GM18498 (cell line): ENCODE measurements around the gene KCNQ2.

Experiments
- ATAC-seq: cut with Tn5 transposase; IDR thresholded peaks from one replicate; pipeline ENCODE4 v1.9.1; 2021; ENCODE audit warnings: mild to moderate bottlenecking, moderate library complexity; ENCODE audit not compliant: unreplicated experiment

The KCNQ2 gene

DNA sequence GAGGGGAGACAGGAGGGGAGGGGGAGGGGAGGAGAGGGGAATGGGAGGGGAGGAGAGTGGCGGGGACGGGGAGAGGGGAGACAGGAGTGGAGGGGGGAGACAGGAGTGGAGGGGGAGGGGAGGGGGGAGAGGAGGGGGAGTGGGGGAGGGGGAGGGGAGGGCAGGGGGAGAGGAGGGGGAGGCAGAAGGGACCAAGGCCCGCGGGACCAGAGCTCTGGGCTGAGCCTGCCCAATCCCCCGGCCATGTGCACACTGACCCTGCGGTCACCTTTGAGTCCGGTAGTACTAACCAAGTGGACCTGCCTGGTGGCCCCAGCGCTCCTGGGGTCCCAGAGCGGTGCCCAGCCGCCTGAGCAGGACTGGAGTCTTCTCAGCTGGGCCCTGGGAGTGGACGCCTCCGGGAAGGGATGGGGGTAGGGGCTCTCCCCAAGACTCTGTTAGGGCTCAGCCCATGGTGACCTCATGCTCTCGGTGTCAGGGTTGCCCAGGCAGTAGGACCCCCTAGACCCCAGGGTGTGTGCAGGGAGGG lies 471 bp upstream of the KCNQ2 start:
- no peak for ATAC-seq

DNA sequence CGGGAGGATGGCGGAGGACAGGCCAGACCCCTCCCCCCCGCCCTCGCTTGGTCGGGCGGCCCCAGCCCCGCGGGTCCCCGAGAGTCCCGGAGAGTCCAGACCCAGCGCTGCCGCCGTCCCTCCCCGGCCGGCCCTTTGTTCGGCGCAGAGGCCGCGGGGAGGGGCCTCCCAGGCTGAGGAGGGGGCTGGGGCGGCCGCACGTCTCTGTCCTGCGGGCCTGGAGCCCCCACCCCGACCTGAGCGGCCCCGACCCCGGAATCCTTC lies 806 bp downstream of the KCNQ2 start:
- ATAC-seq = no peak

DNA sequence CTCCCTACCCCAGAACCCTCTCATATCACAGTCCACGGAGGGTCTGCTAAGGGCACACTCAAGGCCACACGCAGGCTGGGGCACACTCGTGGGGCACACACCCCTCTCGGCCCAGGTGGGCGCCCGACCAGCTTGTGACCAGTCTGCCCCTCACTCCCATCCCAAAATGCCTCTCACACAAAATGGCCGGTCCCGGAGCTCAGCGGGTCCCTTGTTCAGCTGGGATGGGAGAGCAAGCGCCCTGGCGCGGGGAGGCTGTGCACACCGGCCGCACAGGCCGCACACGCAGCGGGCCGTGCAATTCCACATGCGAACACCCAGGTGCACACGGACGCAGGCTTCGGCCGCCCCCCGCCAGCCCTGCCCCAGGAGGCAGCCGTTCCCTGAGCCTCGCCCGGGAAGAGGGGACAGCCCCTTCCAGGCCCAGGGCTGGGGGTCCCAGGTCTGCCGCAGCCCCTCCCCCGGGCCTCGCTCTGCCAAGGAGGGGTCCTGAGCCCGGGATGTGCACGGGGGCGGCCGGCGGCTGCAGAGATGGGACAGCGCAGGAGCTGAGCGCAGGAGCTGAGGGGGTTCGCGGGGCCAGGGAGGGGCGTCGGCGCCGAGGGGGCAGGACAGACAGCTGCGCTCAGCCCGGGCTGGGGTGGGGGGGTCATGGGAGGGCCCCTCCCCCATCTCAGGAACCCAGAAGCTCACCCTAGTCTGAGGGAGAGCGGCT lies 1.3 kb downstream of the KCNQ2 start:
- no peak for ATAC-seq

DNA sequence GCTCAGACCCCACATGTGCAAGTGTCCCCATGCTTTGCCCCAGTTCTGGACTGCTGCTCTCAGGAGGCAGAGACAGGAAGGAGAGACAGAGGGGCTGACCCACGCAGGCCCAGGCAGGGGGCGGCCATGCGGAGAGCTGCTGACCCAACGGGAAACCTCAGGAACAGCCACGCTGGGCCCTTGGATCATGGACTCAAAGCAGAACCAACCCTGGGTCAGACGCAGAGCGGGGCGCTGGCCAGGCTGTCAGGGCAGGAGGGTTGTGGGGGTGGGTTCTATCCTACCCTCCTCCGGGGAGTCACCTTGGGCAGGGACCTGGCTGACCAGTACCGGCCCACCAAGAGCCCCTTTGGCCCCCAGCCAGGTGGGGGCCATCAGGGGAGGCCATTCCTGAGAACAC lies 2.0 kb downstream of the KCNQ2 start:
- no peak for ATAC-seq

DNA sequence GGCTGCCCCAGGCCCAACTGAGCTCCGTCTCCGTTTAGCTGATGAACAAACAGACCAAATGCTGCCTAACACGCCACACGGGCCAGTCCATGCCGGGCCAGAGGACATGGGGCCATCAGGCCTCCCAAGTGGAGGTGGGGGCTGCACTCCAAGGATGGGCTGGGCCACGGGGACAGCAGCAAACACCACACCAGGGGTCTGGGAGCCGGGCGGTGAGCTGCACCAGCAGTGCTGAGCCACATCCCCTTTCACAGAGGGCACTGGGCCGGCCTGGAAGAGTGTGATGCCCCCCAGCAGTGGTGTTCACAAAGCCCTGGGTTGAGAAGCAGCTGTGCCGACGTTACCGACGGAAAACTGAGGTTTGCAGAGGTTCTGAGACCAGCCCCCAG lies 2.7 kb downstream of the KCNQ2 start:
- no peak for ATAC-seq

DNA sequence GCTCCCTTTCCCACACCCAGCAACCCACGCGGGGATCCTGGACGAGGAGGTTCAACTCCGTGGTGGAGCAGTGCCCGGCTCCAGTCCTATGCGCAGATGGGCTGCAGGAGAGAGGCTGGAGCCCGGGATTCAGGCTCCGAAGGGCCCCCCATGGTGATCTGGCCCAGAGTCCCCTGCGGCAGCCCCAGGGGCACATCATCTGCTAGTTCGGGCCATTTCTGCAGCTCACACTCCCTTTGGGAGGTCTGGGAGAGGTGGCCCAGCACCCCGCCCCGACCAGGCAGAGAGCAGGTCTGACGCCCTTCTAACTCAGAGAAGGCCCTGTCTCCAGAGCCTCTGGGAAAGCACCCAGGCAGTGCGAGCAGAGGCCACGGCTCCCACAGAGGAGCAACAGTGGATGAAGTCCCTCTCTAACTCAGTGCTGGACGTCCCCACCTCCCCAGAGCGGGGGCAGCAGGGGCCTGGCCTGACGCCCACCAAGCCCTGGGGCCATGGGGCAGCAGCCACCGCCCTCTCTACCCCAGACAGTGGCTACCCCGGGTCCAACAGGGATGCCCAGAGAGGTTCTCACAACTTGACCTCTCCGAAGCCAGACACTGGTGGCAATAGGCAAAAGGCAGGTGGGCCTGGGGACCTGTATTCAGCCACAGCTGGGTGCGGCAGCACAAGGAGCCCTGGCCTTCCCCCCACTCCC lies 3.3 kb downstream of the KCNQ2 start:
- no peak for ATAC-seq

DNA sequence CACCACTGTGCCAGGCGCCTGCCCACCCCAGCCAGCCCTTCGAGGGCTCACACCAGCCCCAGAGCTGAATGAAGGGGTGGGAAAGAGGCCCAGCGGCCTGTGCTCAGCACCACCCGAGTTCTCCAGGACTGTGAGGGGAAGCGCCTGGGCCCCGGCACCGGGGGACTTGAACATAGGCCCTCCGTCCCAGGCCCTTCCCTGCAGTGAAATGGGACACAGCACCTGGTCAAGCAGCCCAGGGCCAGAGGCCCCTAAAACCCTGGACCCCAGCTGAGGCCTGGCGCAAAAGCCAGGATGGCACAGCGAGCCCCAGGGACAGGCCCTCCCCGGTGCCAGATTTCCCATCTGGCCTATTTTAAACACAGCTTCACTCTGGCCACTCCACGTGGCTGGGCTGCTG lies 4.0 kb downstream of the KCNQ2 start:
- no peak for ATAC-seq

DNA sequence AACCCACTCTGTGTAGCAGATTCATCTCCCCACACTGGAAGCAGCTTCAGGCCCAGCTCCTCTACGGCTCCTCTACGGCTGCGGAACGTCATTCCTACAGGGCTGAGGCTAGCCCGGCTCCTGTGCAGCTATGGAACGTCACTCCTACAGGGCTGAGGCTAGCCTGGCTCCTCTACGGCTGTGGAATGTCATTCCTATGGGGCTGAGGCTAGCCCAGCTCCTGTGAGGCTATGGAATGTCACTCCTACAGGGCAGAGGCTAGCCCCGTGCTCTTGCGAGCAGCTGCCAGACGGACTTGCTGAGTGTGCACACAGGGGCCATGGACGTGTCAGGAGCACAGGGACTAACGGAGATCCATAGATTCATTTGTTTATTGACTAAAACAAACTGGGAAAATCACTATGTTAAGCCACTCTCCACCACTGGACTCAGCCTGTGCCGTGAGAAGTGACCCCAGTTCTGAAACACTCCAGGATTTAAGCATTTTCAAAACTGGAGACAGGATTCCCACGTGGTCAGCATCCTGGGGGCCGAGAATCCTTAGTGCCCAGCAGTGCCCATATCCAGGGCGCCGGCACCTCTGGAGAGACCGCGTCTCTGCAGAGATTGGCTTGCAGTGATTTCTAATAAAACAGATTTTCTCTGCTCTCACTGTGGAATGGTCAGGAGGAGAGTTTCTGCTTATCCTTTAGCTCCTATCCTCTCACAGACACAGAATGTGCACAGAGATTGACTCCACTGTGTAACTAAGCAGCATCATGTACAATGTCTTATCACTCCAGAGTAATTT lies 5.0 kb downstream of the KCNQ2 start:
- no peak for ATAC-seq

DNA sequence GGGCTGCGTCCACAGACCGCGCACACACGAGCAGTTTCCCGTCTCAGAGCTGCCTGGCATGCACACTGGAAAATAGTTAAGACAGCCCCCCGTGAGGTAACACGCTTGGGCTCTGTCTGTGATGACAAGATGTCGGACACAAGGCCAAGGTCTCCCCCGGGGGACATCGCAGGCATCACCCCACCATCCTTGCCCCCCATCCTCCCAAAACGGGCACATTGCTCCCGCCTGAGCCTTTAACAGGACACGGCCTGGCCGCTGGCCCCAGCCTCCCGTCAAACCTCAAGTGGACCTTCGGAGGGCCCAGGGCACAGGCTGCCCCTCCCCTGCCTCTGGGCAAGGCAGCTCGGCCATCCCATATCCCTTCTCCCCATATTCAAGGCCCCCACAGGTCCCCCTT lies 5.6 kb downstream of the KCNQ2 start:
- ATAC-seq = no peak

DNA sequence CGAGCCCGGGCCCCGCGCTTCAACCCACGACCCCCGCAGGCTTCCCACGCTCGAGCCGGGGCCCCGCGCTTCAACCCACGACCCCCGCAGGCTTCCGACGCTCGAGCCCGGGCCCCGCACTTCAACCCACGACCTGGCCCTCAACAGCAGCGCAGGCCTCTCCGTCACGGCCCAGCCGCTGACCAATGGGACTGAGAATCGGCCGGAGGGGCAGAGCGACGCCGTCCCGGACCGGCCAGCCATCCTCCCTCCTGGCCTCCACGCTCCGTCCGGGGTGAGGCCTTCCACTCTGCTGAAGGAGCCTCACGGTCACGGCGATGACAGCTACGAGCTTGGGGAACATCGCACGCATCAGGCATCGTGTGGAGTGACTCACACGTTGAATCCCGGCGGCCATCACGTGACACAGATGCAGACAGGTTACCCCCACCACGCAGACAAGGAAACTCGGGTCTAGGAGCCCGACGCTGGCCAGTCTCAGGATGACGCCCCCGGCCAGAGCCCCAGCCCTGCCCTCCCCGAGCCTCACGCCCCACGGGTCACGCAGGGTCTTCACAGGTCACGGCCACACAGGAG lies 6.1 kb downstream of the KCNQ2 start:
- ATAC-seq = no peak

DNA sequence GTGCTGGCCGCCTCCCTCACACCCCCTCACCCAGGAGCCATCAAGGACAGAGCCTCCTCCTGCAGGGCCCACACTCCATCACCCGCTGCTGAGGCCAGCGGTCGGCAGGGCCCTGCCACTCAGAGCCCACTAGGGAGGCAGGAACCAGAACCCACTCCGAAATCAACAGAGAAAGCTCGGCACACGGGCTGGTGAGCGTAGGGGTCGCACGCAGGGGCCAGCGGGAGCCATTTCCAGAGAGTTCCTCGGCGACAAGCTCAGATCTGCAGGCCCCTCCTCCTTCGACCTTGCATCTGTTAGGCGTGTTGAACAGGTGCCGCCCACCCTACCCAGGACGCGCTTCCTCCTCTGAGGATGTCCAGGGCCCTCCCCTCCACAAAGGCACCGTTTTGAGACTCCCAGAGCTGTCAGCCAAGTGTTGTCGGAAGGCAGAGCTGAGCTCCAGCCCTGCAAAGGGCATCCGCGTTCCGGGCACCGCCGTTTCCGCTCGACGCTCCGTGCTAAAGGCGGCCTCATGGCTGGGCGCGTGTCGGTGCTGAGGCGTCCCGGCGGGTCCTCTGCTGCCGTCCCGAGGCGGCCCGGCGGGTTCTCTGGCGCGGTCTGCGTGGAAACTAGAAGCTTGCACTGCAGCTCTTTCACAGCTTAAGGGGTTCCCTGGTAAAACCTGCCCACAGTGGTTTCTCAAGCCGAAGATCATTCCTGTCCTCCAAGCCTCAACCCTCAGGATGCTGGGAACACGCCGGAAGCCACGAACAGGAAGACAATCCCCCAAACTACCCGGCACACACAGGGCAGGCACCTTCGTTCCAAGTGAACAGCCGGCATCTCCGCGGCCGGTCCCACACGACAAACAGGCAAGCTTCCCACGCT lies 6.8 kb downstream of the KCNQ2 start:
- ATAC-seq = no peak

DNA sequence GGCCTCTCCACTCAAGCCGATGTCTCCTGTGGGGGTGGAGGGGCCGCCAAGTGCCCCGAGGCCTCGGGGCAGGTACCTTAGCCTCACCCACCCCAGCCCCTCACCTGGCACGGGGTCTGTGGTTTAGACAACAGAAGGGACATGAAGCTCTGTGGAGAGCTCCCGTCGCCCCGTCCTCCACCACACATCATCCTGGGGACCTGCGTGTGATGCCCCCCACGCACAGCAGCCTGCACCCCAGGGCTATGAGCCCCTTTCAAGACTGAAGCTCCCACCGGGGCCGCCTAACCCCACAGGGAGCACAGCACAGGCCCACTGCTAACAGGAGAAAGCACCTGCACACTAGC lies 8.2 kb downstream of the KCNQ2 start:
- no peak for ATAC-seq

DNA sequence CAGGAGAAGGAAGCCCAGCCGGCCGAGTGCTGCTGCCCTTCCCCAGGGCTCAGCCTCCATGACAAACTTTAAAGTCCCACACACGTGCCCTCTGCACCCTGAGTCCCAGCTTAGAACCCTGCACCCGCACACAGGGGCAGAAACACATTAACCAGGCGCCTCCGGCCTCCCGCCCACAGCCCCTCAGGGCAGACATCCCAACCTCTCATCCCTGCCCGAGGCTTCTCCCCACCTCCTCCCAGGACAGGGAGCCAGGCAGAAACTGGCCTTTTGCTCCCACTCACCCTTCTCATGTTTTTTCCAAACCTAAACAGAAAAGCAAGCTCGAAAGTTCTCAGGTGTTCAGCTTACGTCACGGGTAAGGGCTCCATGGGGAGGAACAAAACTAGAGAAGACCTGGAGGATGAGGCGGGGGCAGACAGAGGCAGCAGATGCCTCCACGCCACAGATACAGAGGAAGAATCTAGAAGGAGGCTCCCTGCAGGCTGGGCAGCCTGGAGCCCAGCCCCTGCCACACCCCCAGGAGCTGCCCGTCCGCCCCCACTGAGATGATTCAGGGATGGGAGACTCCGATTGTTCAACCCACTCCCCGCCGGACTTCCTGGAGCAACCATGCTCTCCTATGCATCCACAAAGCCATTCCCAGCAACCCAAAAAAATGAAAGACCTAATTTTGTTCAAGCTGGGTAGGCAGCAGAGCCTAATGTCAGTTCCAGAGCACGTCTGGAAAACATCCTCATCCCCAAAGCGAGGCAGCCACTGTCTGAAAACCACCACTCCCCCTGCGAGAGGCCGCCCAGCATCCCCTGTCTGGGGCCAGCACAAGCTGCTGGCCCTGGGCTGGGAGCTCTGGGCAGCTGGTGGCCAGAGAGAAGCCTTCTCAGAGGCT lies 8.8 kb downstream of the KCNQ2 start:
- no peak for ATAC-seq

DNA sequence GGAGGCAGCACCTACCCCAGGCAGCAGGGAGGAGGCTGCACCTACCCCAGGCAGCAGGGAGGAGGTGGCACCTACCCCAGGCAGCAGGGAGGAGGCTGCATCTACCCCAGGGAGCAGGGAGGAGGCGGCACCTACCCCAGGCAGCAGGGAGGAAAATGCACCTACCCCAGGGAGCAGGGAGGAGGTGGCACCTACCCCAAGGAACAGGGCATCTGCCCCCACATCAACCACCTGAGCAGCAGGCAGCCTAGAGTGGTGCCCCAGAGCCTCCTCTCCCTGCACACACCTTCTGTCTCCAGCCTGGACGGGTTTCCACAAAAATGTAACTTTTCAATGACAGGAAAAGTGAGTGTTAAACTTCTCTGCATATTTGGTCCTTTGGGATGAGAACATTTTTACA lies 10.2 kb downstream of the KCNQ2 start:
- ATAC-seq = no peak

DNA sequence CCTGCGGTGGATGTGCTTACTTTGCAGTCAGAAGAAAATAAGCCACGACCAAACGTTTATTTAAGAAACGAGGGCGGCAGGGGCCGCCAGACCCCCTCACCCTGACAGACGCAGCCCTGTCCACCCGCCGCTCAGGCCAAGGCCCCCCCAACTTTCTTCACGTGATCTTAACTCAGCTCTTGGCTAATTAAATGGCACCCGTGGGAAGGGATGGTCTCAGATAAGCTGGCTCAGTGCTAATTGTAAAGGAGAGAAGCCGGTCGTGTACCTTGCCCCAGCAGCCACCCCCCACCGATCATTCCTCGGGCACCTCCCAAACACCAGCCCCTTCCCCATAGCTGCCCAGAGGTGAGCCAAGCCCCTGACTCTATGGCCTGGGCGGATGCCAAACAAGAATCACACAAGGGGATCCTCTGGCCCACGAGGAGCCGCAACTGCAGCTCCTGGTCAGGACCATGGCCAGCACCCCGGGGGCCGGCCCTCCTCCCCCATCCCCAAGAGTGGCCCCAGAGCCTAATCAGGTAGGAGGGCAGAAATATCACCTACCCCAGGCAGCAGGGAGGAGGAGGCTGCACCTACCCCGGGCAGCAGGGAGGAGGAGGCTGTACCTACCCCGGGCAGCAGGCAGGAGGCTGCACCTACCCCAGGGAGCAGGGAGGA lies 11.2 kb downstream of the KCNQ2 start:
- ATAC-seq = no peak

DNA sequence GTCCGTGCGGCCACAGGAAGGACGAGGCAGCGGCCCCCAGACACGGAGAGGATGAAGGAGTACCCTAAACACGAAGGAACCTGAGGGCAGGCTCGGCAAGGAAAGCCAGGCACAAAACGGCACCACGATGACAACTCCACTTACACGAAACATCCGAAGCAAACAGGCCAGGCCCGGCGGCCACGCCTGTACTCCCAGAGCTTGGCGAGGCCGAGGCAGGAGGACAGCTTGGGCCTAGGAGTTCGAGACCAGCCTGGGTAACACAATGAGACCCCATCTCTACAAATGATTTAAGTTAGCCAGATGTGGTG lies 13.4 kb downstream of the KCNQ2 start:
- no peak for ATAC-seq

DNA sequence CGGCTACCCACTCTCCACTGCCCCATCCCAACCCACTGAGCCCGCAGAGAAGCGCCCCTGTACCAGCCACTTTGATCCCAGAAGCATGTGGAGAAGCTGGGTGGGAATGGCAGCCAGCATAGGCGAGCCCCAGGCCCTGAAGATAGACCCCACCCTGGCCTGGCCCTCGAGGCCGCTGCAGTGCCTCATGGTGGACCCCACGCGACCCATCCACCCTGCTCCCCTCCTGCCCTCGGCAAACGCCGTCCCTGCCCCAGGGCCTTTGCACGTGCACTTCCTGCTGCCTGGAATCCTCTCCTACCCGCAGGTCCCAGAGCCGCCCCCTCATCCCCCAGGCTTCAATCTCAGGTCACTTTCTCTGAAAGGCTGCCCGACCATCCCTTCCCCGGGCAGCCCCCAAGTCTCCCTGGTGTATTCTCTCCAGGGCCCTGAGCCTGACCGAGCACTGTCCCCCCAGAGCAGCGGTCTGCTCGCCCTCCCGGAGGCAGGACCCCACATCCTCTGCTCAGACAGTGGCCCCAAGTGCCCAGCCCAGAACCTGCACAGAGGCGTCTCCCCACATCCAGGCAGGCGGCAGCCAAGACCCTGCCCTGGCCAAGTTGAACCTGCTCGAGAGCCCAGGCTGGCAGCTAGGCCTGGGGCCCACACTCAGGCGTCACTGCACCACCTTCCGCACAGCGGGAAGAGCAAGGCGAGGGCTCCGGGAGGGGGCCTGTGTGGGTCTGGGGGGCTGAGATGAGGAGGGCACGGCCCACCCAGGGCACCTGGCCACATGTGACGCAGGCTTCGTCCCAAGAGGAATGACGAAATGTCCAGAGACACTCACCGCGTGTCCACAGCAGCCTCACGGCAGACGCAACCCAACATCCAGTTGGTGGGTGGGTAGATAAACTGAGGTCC lies 14.0 kb downstream of the KCNQ2 start:
- ATAC-seq = no peak

DNA sequence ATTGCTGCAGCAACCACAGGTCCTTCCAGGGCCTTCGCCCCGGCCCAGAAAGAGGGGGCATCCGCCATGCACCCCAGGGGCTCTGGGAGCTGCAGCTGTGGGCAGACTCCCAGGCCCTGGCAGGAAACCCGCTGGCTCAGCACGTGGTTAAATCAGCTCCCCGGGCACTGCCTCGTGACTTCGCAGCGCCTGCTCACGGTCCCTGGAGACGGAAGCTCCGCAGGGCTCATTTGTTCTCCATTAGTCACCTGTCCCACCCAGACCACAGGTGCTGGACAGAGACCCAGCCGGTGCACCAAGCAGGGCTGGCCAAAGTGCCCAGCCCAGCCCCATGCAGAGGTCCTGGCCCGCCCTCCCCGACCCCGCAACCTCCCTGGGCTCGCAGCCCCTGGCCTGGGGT lies 14.7 kb downstream of the KCNQ2 start:
- no peak for ATAC-seq
